ENCODE results near the gene WDR26.

WDR26 gene

GRCh38 chr1:224408294-224408590 is 26.4 kb downstream of the WDR26 start:
- TF ChIP-seq, protein P1, sequence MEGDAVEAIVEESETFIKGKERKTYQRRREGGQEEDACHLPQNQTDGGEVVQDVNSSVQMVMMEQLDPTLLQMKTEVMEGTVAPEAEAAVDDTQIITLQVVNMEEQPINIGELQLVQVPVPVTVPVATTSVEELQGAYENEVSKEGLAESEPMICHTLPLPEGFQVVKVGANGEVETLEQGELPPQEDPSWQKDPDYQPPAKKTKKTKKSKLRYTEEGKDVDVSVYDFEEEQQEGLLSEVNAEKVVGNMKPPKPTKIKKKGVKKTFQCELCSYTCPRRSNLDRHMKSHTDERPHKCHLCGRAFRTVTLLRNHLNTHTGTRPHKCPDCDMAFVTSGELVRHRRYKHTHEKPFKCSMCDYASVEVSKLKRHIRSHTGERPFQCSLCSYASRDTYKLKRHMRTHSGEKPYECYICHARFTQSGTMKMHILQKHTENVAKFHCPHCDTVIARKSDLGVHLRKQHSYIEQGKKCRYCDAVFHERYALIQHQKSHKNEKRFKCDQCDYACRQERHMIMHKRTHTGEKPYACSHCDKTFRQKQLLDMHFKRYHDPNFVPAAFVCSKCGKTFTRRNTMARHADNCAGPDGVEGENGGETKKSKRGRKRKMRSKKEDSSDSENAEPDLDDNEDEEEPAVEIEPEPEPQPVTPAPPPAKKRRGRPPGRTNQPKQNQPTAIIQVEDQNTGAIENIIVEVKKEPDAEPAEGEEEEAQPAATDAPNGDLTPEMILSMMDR (IDR thresholded peaks at IDR 0.05; ENCODE audit: low read depth, low read length, missing control alignments): no peak
- no peak for DNase-seq (ENCODE audit: low read depth)
- H3K4me3 ChIP-seq (ENCODE audit: low read depth, low read length): no peak overlapping the region

- TF ChIP-seq, protein P1 (IDR thresholded peaks at IDR 0.05; ENCODE audit: low read depth, low read length, missing control alignments): no peak
- no peak for DNase-seq (ENCODE audit: low read depth)
- no peak overlapping the region for H3K4me3 ChIP-seq (ENCODE audit: low read depth, low read length)
Measured at GRCh38 chr1:224407571-224408293, 26.9 kb downstream of the WDR26 start.

DNA sequence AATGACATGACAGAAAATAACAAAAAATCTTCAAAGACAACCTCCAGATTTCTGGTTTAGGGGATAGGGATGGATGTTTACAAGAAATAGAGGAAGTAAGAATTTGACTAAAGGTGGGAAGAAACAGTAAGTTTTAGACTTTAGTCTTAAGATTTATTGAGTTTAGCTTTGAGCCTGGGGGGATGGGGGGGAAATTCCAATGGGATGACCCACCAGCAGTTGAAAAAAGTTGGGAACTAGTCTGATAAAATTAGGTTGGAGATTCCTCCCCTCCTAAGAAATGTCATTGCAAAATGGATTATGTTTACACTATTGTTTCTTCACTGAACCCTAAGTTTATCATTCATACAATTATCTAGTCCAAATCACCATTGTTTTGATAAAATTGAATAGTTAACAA is 28.4 kb downstream of the WDR26 start:
- TF ChIP-seq, protein P1 (IDR thresholded peaks at IDR 0.05; ENCODE audit: low read depth, low read length, missing control alignments): no peak
- H3K4me3 ChIP-seq (ENCODE audit: low read depth, low read length): no peak overlapping the region
- no peak for DNase-seq (ENCODE audit: low read depth)

- TF ChIP-seq, protein P1 (IDR thresholded peaks at IDR 0.05; ENCODE audit: low read depth, low read length, missing control alignments): no peak
- DNase-seq (ENCODE audit: low read depth): no peak
- H3K4me3 ChIP-seq (ENCODE audit: low read depth, low read length): no peak overlapping the region
Measured at GRCh38 chr1:224405604-224405970, 29.0 kb downstream of the WDR26 start.

DNA sequence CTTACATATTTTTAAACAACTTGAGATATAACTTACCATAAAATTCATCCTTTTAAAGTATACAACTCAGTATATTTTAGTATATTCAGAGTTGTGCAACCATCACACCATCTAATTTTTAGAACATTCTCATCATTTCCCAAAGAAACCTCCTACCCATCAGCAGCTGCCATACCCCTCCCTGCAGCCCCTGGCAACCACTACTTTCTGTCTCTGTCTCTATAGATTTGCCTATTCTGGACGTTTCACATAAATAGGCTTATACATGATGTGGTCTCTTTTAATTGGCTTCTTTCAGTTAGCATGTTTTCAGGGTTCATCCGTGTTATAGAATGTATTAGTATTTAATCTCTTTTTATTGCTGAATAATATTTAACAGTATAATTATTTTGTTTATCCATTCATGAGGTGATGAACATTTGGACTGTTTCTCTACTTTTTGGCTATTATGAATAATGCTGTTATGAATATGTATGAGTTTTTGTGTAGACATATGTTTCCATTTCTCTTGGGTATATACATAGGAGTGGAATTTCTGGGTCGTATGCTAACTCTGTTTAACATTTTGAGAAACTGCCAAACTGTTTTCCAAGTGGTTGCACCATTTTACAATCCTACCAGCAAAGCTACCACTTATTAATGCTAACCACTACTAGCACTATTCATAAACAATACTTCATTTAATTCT is 29.5 kb downstream of the WDR26 start:
- H3K4me3 ChIP-seq (ENCODE audit: low read depth, low read length): no peak overlapping the region
- no peak for DNase-seq (ENCODE audit: low read depth)
- TF ChIP-seq, protein P1 (IDR thresholded peaks at IDR 0.05; ENCODE audit: low read depth, low read length, missing control alignments): no peak

DNA sequence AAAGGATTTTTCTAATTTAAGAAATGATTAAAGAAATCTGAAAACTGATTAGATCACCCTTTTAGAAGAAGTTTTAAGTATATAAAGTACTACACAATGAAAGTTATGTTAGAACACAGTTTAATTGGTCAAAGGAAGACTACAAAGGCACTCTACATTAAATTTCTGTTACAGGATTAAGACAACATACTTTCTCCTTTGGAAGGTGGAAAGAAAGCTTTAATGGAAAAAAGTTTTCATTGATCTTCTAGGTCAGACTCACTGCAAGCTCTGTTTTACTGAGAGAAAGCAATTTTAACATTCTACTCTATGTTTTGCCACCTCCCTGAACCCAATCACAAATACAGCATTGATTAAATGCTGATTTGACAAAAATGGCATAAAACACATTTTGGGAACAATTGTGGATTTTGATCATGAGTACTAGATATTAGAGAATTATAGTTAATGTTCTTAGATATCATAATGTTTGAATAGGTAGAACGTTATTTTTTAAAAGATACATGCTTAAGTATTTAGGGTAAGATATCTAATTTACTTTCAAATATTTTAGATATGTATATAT is 32.0 kb downstream of the WDR26 start:
- TF ChIP-seq, protein P1 (IDR thresholded peaks at IDR 0.05; ENCODE audit: low read depth, low read length, missing control alignments): no peak
- H3K4me3 ChIP-seq (ENCODE audit: low read depth, low read length): no peak overlapping the region
- DNase-seq (ENCODE audit: low read depth): no peak
